Uterus (tissue), 4 donors: ENCODE data around the gene FBRSL1. TPM values are rescaled to one million over a fixed set of nuclear protein-coding genes. Genes with fewer than 3 reads are reported as not detected.

Experiments used
- DNase-seq, 2 donors: peaks; one replicate each; pipeline ENCODE4 v3.0.0-alpha.2; 2019 to 2020
- H3K27ac ChIP-seq, 2 donors: fragments of 200-600 bp; sonication (generic); 1 replicate in 1 of 2; 2 replicates in 1 of 2; pipeline ENCODE4 v1.5.1; 2016 to 2018
- H3K27me3 ChIP-seq, 2 donors: fragments of 200-600 bp; sonication (generic); one replicate each; pipeline ENCODE4 v1.5.1; 2018 to 2019; ENCODE audit warnings: control low read depth in 1 of 2
- H3K36me3 ChIP-seq, 2 donors: fragments of 200-600 bp; sonication (generic); one replicate each; pipeline ENCODE4 v1.5.1; 2019; ENCODE audit warnings: control low read depth in 1 of 2
- H3K4me1 ChIP-seq, 2 donors: fragments of 200-600 bp; sonication (generic); one replicate each; pipeline ENCODE4 v1.5.1; 2018 to 2019; ENCODE audit warnings: control low read depth in 1 of 2
- H3K4me3 ChIP-seq, 2 donors: fragments of 200-600 bp; sonication (generic); 1 replicate in 1 of 2; 2 replicates in 1 of 2; pipeline ENCODE4 v1.5.1; 2018 to 2019; ENCODE audit warnings: mild to moderate bottlenecking in 1 of 2
- H3K9me3 ChIP-seq, 2 donors: fragments of 200-600 bp; sonication (generic); one replicate each; pipeline ENCODE4 v1.5.1; 2019; ENCODE audit warnings: control low read depth in 1 of 2
- CTCF ChIP-seq, 4 experiments: fragments of 200-600 bp in 2 of 4; fragments of 450-650 bp in 2 of 4; sonication (generic) in 2 of 4; IDR thresholded peaks; one replicate each; pipeline ENCODE4 v1.5.1; 2016 to 2019; ENCODE audit warnings: antibody characterized with exemption in 4 of 4, mild to moderate bottlenecking in 2 of 4, moderate library complexity in 1 of 4
- POLR2A ChIP-seq, 2 donors: fragments of 450-650 bp; IDR thresholded peaks; one replicate each; pipeline ENCODE4 v1.6.1; 2016; ENCODE audit warnings: antibody characterized with exemption in 2 of 2, mild to moderate bottlenecking in 1 of 2, moderate library complexity in 1 of 2
- intact Hi-C: fragments of 100-400 bp; cut with DNase I; formaldehyde crosslinking; loops from one replicate; pipeline ENCODE4 v1.15.1; 2023; ENCODE audit warnings: low total_unique reads
- total RNA-seq, 4 donors: library from RNA; depleted of rRNA in 3 of 4; stranded (reverse); fragments of >200 nt in 3 of 4; gene quantifications; one replicate each; pipeline versions ENCODE4 v1.1.0 to v1.2.4, GENCODE V29; 2014 to 2023
- donor health status: DM: yes; HTN: yes; CAD: no.

Gene FBRSL1
- total RNA-seq, 4 donors from 2014 or later = 2.9 to 59.1 (median 31.8) TPM

- intact Hi-C loops = no loop called here
- no peak for DNase-seq
- Histone ChIP-seq H3K9me3 (no peaks in the 10 kb centered on the region), H3K36me3 (no peaks in the 10 kb centered on the region), H3K4me1 (no peaks in the 10 kb centered on the region), H3K27me3 (no peaks in the 10 kb centered on the region), H3K4me3 (no peak overlapping the region), H3K27ac (no peak overlapping the region)
- TF ChIP-seq POLR2A (IDR thresholded peaks at IDR 0.05) (no peak), CTCF (IDR thresholded peaks at IDR 0.05) (no peak)
Observed at GRCh38 chr12:132521712-132522292, 31.9 kb downstream of the FBRSL1 start.

- DNase-seq = no peak
- intact Hi-C loops = no loop called here
- Histone ChIP-seq H3K27me3 (no peaks in the 10 kb centered on the region), H3K4me3 (no peak overlapping the region), H3K9me3 (no peaks in the 10 kb centered on the region), H3K27ac (no peak overlapping the region), H3K4me1 (no peaks in the 10 kb centered on the region), H3K36me3 (no peaks in the 10 kb centered on the region)
- TF ChIP-seq CTCF (IDR thresholded peaks at IDR 0.05) = no peak
- no peak for TF ChIP-seq POLR2A (IDR thresholded peaks at IDR 0.05)
Observed at GRCh38 chr12:132522592-132523380, 32.8 kb downstream of the FBRSL1 start.

GRCh38 chr12:132523576-132524331, 33.8 kb downstream of the FBRSL1 start:
- no peaks in the 10 kb centered on the region for H3K9me3 ChIP-seq
- no peaks in the 10 kb centered on the region for H3K4me1 ChIP-seq
- no peaks in the 10 kb centered on the region for H3K36me3 ChIP-seq
- intact Hi-C loops = no loop called here
- no peak overlapping the region for H3K27ac ChIP-seq
- TF ChIP-seq CTCF (IDR thresholded peaks at IDR 0.05) (peak; percentile 49 to 62 (median 56)), POLR2A (IDR thresholded peaks at IDR 0.05) (no peak)
- DNase-seq = peak; percentile 43 to 55
- no peaks in the 10 kb centered on the region for H3K27me3 ChIP-seq
- H3K4me3 ChIP-seq = no peak overlapping the region

GRCh38 chr12:132524405-132524804, 34.5 kb downstream of the FBRSL1 start:
- Histone ChIP-seq H3K9me3 (no peaks in the 10 kb centered on the region), H3K4me1 (no peaks in the 10 kb centered on the region), H3K27me3 (no peaks in the 10 kb centered on the region), H3K27ac (no peak overlapping the region), H3K4me3 (no peak overlapping the region), H3K36me3 (no peaks in the 10 kb centered on the region)
- intact Hi-C loops = no loop called here
- TF ChIP-seq CTCF (IDR thresholded peaks at IDR 0.05) = no peak
- no peak for TF ChIP-seq POLR2A (IDR thresholded peaks at IDR 0.05)
- no peak for DNase-seq
